Fibroblast of upper back skin (primary cell): ENCODE results near the gene FAM83D.
"Not testable (repeated sequence)": the region's sequence is repeated elsewhere in the genome, so short reads cannot be mapped to it uniquely, and the experiment has no call there.

Source experiments
- DNase-seq: peaks from one replicate; pipeline ENCODE4 v3.0.0-alpha.2; 2013

Gene FAM83D

DNA sequence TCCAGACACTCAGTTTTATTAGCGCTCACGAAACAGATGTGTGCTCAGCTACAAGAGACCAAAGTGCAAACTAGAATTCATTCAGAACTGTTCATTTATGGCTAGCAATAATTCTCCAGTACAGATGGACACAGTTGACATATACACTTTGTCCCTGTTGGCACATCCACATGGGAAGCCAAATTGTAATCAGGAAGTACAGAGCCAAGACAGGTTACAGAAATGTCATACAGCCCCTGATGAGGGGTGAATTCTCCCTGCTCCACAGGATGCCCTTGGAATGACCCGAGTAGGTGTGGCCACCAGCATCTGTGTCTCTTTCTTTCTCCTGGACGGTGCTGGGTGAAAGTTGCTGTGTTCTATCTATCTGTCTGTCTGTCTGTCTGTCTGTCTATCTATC, 43.5 kb downstream of the FAM83D start:
- peak; percentile 8 for DNase-seq

DNA sequence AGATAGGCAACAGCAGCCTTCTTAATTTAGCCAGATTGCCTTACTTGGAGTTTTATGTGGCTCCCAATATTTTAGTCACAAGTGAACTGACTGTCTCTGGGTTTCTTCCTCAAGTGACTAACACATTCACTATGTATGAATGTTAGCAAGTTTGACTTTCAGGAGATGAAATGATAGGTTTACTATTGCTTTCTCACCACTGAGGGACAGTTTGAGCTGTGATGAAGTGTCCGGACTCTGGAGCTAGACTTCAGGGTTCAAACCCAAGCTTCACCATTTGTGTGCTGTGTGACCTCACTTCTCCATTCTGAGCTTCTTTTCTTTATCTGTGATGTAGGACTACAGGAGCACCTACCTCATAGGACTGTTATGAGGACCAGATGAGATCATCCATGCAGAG, 44.1 kb downstream of the FAM83D start:
- DNase-seq = peak; percentile 84

DNA sequence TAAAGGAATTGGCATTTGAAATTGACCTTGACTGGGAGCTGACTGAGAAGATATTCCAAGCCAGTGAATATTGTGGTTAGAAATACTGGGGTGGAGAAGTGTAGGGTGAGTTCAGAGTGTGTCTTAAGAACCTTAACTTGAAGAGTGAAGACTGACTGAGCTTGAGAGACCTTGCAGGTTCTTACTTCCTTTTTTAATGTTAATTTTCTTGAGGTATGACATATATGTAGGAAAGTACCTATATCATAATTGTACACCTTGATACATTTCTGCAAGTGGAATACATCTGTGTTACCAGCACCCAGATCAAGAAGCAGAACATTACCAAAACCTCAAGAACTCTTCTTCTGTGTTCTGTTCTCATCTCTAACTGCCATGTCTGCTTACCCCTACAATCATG, 46.9 kb downstream of the FAM83D start:
- no peak for DNase-seq

DNA sequence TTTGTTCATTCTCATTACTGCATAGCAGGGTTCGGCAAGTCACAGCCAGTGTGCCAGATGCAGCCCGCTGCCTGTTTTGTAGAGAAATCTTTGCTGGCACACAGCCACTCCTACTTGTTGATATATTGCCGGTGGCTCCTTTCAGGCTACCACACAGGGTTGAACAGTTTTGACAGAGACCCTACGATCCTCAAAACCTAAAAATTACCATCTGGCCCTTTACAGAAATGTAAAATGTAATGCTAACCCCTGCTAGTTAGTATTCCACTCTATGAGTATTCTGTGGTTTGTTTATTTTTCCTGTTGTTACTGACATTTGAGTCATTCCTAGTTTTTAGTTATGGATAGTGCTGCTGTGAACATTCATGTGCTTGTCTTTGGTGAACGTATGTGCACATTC, 47.4 kb downstream of the FAM83D start:
- DNase-seq = peak; percentile 46

DNA sequence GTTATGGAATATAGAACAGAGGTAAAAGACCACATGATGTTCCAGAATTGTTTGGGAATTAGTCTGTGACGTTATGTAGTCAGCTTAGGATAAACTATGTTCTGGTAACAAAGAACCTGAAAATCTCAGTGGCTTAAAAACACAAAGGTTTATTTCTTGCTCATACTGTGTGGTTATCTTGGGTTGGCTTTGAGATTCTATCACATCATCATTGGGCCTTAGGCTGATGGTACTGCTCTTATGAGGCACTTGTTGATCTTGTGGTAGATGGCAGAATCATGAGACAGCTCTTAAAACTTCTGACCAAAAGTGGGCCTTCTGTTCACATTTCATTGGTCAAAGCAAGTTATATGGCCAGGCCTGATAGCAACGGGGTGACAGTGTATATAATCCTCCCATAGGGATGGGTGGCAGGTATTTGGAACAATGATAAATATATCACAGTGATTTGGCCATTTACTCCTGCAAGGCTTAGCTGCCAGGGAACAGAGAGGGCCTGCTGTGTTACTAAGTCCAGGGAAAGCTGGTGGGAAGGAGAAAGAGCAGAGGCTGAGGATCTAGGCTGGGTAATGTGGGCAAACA, 49.4 kb downstream of the FAM83D start:
- DNase-seq = no peak

DNA sequence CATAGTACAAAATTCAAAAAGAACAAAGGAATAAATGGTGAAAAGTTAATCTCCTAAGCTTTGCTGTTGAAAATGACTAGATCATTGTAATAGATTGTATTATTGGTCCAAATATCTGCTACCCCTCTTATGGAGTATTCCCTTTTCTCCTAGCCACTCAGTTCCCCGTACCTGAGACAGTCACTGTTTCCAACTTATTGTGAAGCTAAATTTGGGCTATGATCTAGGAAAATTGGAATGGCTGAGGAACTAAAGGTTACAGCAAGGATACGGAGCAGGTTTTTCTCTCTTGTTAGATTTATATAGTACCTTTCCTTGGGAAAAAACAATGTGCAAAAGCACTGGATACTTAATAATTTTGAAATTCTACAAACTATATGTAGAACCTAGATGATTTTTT, 53.2 kb downstream of the FAM83D start:
- no peak for DNase-seq

DNA sequence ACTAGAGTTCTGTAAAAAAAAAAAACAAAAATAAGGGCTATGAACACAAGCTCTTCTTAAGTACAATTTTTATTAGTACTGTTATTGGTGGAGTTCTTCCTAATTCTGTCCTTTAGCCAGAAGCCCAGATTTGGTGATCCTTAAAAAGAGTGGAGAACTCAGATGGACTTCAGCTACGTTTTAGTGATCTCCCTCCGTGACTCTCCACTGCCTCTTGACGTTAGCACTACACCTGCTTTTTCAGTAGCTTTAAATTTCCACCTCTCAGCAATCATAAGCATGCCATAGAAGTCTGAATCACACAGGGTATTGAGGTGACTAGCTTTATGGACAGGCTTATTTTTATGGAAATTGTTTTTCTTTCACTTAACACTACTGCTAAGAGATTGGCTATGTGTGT, 53.6 kb downstream of the FAM83D start:
- no peak for DNase-seq

DNA sequence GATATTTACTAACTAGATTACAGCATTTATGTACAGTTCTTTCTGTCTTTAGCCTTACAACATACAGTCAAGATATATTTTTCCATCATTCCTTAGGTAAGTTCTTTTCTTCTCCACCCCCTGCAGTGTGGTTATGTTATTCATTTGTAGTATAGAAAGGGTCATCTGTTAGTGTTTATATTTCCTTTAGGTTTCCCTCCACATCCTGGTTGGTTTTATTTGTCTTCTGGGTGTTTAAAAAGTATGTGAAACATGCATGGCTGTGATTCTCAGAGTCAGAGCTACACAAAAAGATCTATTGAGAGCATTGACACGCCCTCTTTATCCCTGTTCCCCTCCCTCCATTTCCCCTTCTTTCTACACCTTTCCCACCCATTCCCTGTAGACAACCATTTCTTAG, 56.1 kb downstream of the FAM83D start:
- DNase-seq = peak; percentile 59

DNA sequence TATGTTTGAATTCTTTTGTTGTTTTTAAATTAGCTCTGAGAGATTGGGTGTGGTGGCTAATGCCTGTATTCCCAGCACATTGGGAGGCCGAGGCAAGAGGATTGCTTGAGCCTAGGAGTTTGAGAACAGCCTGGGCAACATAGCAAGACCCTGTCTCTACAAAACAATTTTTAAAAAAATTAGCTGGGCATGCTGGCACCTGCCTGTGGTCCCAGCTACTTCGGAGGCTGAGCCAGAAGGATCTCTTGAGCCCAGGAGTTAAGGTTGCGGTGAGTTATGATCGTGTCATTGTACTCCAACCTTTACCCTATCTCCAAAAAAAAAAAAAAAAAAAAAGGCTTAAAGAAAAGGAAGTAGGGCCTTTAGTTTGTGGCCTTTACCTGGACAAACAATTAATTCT, 58.8 kb downstream of the FAM83D start:
- DNase-seq = no peak

DNA sequence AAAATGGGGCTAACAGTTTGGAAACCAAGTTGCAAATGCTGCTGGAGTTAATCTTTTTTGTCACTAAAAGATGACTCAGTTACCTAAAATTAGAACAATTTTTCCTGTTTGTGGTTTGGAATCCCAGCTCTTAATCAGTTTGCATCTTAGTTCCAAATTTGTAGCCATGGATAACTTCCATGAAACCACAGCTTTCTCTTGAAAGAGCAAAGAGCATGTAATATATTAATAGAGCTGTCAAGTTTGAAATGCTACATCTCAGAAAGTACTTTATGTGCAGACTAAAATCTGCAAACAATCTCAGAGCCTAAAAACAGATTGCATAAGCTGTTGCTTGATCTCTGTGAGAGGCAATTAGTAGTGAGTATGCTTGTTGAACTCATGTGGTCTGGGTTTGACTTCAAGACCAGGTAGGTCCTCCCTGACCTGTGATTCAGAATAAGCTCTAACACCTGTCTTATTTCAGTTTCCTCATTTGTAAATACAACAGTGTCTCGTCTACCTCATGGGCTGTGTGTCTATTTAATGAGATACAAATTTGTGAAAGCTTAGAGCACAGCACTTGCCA, 59.5 kb downstream of the FAM83D start:
- peak; percentile 93 for DNase-seq

DNA sequence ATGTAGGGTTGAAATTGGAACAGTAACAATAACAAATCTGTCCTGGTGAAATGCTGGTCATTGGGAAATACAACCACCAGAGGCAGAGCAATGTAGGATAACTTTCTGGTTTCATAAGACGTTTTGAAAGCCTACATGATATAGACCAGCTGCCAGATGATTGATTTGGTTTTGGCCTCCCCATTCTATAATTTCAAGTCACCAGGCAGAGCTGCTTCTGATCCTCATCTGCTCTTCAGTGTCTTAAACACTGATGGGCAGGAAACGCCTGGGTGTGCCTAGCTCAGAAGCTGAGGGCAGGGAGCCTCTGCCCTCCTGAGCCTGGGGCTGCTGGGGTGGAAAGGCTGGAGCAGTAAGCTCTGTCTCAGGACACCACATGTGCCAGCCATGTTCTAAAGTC, 60.4 kb downstream of the FAM83D start:
- DNase-seq = no peak

DNA sequence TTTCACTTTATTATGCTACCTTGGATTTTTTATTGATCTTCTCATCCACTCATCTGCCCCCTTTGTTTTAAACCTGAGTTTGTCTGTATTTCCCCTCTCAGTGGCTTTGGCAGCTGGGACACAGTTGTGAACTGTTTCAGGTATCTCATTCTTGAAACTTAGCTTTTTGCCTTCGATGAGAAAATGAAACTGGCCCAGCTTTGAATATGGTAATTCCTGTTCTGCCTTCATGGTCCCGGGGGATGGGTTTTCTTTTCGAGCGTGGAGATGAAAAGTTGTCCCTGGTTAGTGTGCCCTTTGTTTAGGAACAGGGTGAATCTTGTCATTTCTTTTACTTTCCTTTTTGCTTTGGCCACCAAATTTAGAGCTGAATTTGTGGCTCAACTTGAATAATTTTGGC, 61.6 kb downstream of the FAM83D start:
- DNase-seq = no peak

DNA sequence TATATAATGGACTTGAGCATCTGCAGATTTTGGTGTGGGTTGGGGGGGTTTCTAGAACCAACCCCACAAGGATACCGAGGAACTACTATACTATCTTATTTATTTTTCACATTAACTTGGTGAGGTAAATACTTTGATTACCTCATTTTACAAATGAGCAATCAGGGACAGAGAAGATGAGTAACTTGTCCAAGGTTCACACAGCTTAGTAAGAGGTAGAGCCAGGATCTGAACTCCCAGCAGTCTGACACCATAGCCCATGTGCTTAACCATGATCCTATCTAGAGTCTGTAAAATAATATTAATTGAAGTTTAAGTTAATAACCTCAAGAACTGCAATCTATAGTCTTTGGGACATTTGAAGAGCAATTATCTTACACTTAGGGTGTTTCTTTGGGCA, 64.5 kb downstream of the FAM83D start:
- no peak for DNase-seq

DNA sequence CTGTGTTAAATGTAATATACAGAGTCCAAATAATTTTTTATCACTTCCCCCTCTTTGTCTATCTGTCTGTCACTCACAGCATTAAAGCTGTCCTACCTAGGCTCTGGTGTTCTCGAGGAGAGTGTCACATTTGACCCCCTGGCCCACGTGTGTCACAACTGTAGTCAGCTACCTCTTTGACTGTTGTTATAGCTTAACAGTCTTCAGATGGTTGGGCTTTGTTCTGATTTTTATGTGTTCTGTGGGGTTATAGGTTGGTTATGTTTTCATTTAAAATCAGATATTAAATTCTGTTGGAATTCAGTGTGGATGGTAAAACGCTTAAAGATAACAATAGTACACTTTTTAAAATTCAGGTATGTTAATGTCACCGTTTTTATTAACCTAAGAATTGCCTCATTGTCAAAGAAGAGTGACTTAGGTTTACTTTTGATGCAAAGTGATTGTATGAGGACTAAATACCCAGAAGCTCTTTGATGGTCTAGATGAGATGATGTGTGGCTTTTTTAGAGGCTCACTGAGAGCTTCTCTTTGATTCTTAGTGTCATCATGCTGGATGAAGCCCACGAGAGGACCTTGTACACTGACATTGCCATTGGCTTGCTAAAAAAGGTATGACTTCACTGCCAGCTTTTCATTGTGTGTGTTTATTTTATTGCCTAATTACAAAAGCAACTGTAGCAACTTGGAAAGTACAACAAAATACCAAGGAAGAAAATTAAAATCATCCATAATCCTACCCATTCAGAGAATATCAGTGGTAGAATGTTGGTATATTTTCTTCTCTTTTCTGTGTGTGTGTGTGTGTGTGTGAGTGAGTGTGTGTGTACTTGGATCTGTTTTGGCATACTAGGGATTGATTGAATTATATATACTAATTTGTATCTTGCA, 65.8 kb downstream of the FAM83D start:
- DNase-seq = no peak

DNA sequence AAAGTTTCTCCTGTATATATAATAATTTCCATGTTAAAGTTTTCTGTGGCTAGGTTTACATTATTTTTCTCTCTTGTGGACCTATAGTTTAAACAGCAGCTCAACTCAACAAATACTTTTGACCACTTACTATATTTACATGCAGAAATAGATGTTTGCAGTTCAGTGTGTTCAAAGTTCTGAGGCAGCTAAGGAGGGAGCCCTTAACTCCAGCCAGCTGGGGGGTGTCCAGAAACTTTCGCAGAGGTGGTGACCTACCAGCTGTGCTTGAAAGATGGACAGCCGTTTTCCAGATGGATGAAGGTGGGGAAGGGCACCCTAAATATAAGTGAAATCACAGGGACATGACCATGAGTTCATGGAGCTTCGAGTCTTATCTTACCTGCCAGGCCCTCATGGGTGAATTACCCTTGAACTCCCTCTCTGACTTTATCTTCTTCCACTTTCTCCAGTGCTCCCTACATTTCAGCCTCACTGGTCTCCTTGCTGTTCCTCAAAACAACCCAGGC, 69.4 kb downstream of the FAM83D start:
- DNase-seq = no peak

DNA sequence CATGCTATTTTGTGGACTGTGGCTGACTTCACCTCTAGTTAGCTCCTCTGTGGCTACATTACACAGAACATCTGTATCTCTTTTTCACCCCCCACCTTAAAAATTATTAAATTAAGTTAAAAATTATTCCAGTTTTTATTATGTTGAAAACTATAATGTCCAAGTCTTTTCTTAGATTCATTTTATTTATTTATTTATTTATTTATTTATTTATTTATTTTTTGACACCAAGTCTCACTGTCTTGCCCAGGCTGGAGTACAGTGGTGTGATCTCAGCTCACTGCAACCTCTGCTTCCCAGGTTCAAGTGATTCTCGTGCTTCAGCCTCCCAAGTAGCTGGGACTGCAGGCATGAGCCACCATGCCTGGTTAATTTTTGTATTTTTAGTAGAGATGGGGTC, 70.6 kb downstream of the FAM83D start:
- DNase-seq = not testable (repeated sequence)

DNA sequence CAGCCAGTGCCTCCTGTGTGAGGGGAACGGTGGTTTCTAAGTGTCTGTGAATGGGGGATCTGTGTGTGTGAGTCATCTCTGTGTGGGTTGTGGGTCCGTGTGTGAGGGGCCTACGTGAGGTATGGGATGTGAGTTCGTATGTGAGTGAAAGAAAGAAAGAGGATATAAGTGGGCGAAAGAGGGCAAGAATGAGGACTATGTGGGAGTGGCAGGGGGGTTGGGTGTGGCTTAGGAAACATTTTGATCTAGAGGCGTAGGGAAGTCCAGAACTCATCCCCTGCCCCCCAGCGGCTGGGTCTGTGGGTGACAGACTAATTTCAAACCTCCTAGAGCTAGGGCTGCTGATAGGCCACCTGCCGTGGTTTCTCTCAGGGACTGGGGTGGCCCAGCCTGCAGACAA, 71.4 kb downstream of the FAM83D start:
- no peak for DNase-seq

DNA sequence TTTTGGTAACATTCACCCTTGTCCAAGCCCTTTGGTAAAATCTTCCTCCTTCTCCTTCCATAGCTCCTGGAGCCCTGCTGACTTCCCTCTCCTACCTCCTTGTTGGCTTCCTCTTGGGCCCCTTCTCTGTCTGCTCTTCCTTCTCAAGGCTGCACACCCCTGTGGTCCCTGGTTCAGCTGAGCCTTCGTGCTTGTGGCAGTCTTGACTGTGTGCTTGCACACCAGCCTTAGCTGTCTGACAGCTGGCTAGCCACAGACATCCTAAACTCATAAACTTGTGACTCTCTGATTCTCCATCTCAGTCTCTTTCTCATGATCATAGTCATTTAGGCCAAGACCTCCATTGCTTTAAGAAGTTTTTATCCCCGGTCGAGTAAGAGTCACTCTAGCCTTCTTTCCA, 73.0 kb downstream of the FAM83D start:
- DNase-seq = no peak

DNA sequence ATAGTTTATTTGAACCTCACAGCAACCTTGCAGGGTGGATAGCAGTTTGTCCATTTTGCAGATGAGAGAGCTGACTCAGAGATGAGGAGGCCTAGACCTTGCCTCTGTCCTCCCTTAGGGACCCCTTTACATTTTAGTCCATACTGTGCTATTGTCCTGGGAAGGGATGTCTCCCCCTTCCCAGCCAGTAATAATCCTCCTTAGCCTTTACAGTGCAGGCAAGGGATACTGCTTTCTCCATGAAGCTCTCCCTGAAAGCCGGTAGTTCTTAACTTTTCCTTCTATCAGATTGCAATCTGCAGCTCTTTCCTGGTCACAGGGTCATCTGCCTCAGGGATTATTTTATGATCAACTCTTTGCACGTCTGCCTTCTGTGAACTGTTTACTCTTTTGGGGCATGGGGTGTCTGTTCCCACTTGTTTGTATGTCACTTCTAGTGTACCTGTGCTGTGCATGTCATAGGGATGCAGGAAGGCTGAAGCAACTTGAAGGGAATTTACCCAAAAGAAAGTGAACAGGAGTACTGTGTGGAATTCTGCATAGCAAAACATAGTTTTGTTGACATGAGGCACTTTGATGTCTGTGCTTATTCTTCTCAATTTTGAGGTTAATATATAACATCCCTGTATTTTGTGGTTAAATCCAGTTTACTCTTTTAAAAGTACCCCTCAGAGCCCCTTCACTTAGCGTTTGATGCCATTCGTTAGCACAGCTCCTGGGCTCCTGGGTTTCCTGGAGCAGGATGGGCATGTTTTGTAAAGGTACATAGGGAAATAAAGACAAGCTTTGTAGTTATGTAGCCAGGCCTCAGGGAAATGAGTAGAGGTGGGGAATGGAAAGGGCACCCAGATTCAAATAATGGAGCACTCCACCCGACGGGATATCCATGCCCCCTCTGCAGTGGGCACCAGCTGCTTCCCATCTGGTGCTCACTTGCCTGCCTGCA, 74.0 kb downstream of the FAM83D start:
- DNase-seq = no peak
